CD14-positive monocyte (primary cell): Measurements from ENCODE around the gene PLS3. TPM values are rescaled to one million over a fixed set of nuclear protein-coding genes. Genes with fewer than 3 reads are reported as not detected.

ENCODE experiments used
- DNase-seq, 3 donors: peaks; one replicate each; pipeline ENCODE4 v3.0.0-alpha.2; 2011 to 2022
- H2AFZ ChIP-seq: 2 replicates; pipeline ENCODE4 v1.6.0; 2012; ENCODE audit warnings: mild to moderate bottlenecking, low read depth, low read length, inconsistent platforms; ENCODE audit not compliant: insufficient read depth, poor library complexity, severe bottlenecking
- H3K27ac ChIP-seq, 2 donors: 1 replicate in 1 of 2; 2 replicates in 1 of 2; pipeline ENCODE4 v1.5.1; 2012 to 2013; ENCODE audit warnings: low read length in 2 of 2, control low read depth in 1 of 2, inconsistent platforms in 1 of 2, low read depth in 1 of 2, mild to moderate bottlenecking in 1 of 2
- H3K27me3 ChIP-seq, 2 donors: one replicate each; pipeline versions ENCODE4 v1.6.0 to v1.6.1; 2011 to 2013; ENCODE audit warnings: low read length in 2 of 2; ENCODE audit not compliant: control insufficient read depth in 2 of 2, insufficient read depth in 2 of 2
- H3K36me3 ChIP-seq, 2 donors: replicated peaks in 1 of 2; 1 replicate in 1 of 2; 2 replicates in 1 of 2; pipeline versions ENCODE4 v1.5.1 to v1.6.1; 2012 to 2013; ENCODE audit warnings: low read length in 2 of 2, control low read depth in 1 of 2, inconsistent platforms in 1 of 2, mild to moderate bottlenecking in 1 of 2; ENCODE audit not compliant: insufficient read depth in 2 of 2, control insufficient read depth in 1 of 2
- H3K4me1 ChIP-seq, 2 donors: 1 replicate in 1 of 2; 2 replicates in 1 of 2; pipeline versions ENCODE4 v1.5.1 to v1.6.1; 2012 to 2013; ENCODE audit warnings: low read length in 2 of 2, control low read depth in 1 of 2, inconsistent platforms in 1 of 2, mild to moderate bottlenecking in 1 of 2, moderate library complexity in 1 of 2; ENCODE audit not compliant: insufficient read depth in 2 of 2, control insufficient read depth in 1 of 2
- H3K4me2 ChIP-seq: replicated peaks from 2 replicates; pipeline ENCODE3; 2012; ENCODE audit warnings: low read length, moderate library complexity, mild to moderate bottlenecking; ENCODE audit not compliant: poor library complexity, severe bottlenecking; ENCODE audit errors: extremely low read depth
- H3K4me3 ChIP-seq, 3 experiments: fragments of 200-600 bp in 1 of 3; sonication (generic) in 1 of 3; replicated peaks in 1 of 3; 1 replicate in 2 of 3; 2 replicates in 1 of 3; pipeline ENCODE4 v1.5.1; 2011 to 2013; ENCODE audit warnings: low read length in 3 of 3, mild to moderate bottlenecking in 3 of 3, control low read depth in 2 of 3, low read depth in 2 of 3, inconsistent platforms in 1 of 3, moderate library complexity in 1 of 3
- H3K79me2 ChIP-seq: 2 replicates; pipeline ENCODE4 v1.6.0; 2012; ENCODE audit warnings: mild to moderate bottlenecking, control low read depth, inconsistent platforms, low read length, moderate library complexity; ENCODE audit not compliant: insufficient read depth
- H3K9ac ChIP-seq: 2 replicates; pipeline ENCODE4 v1.6.0; 2017; ENCODE audit warnings: low read length, mild to moderate bottlenecking; ENCODE audit not compliant: insufficient read depth, poor library complexity, severe bottlenecking
- H3K9me3 ChIP-seq, 2 donors: replicated peaks in 1 of 2; 1 replicate in 1 of 2; 2 replicates in 1 of 2; pipeline versions ENCODE4 v1.5.1 to v1.6.1; 2012 to 2013; ENCODE audit warnings: low read length in 2 of 2, control low read depth in 1 of 2; ENCODE audit not compliant: control insufficient read depth in 1 of 2, insufficient read depth in 1 of 2
- H4K20me1 ChIP-seq: 2 replicates; pipeline ENCODE4 v1.6.0; 2012; ENCODE audit warnings: mild to moderate bottlenecking, low read length, control low read depth, moderate library complexity; ENCODE audit not compliant: insufficient read depth
- H3K27ac Mint-ChIP-seq, 7 donors: one replicate each; pipeline ENCODE4 v1.8.0; 2020; ENCODE audit warnings: mild to moderate bottlenecking in 7 of 7, mixed read lengths in 7 of 7, moderate library complexity in 6 of 7, inconsistent platforms in 2 of 7
- H3K27me3 Mint-ChIP-seq, 3 donors: one replicate each; pipeline ENCODE4 v1.8.0; 2021 to 2022; ENCODE audit warnings: low read depth in 3 of 3, mild to moderate bottlenecking in 3 of 3, mixed read lengths in 3 of 3, moderate library complexity in 3 of 3, inconsistent platforms in 1 of 3
- H3K36me3 Mint-ChIP-seq, 2 donors: one replicate each; pipeline ENCODE4 v1.8.0; 2020; ENCODE audit warnings: mixed read lengths in 2 of 2, inconsistent platforms in 1 of 2, mild to moderate bottlenecking in 1 of 2
- H3K4me1 Mint-ChIP-seq: one replicate; pipeline ENCODE4 v1.8.0; 2020; ENCODE audit warnings: mild to moderate bottlenecking, mixed read lengths
- H3K4me3 Mint-ChIP-seq, 2 donors: one replicate each; pipeline ENCODE4 v1.8.0; 2020; ENCODE audit warnings: mild to moderate bottlenecking in 2 of 2, mixed read lengths in 2 of 2, moderate library complexity in 1 of 2
- H3K9me3 Mint-ChIP-seq, 7 donors: one replicate each; pipeline ENCODE4 v1.8.0; 2020 to 2022; ENCODE audit warnings: mixed read lengths in 7 of 7, mild to moderate bottlenecking in 6 of 7, moderate library complexity in 6 of 7, inconsistent platforms in 2 of 7
- CTCF ChIP-seq: fragments of 200-600 bp; IDR thresholded peaks from one replicate; pipeline ENCODE4 v1.8.0; 2022; ENCODE audit warnings: antibody characterized with exemption, mild to moderate bottlenecking
- WGBS: methylation state at CpG from one replicate; pipeline ENCODE4 v1.1.5; 2013; ENCODE audit warnings: missing lambda C conversion rate; ENCODE audit not compliant: insufficient coverage; 5-methylcytosine and 5-hydroxymethylcytosine counted together
- intact Hi-C, 2 donors: fragments of 100-400 bp; cut with micrococcal nuclease; formaldehyde crosslinking; loops; one replicate each; pipeline versions ENCODE4 v1.15.0 to v1.15.1; 2023
- polyA plus RNA-seq, 3 donors: library from polyadenylated mRNA; depleted of rRNA in 1 of 3; unstranded in 2 of 3; stranded (reverse) in 1 of 3; fragments of 300-500 nt in 2 of 3; fragments of >200 nt in 1 of 3; fragmentation: Illumina TruSeq in 2 of 3; gene quantifications; 1 replicate in 2 of 3; 2 replicates in 1 of 3; pipeline ENCODE4 v1.2.3, GENCODE V29; 2012 to 2021

Gene PLS3
- polyA plus RNA-seq, 3 donors = 0.16 TPM; not detected in 2

DNA sequence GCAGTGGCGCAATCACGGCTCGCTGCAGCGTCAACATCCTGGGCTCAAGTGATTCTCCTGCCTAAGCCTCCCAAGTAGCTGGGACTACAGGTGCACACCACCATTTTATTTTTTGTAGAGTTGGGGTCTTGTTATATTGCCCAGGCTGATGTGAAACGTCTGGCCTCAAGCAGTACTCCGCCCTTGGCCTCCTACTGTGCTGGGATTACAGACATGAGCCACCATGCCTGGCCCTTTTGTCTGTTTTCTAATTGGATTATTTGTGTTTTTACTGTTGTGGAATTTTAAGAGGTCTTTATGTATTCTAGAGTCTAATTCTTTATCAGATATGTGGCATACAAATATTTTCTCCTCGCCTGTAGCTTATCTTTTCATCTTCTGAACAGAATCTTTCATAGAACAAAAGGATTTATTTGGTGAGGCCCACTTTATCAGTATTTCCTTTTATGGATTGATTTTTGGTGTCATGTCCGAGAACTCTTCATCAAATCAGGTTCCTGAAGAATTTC lies 18.9 kb downstream of the PLS3 start:
- peaks cover 0 to 8% of the 10 kb centered on the region in 2 donors for H3K27me3 ChIP-seq
- H3K36me3 ChIP-seq = no peaks in the 10 kb centered on the region
- H2AFZ ChIP-seq = no peak overlapping the region
- no peaks in the 10 kb centered on the region for H3K4me1 ChIP-seq
- H4K20me1 ChIP-seq = no peaks in the 10 kb centered on the region
- intact Hi-C loops = no loop called here
- no peak overlapping the region for H3K4me3 Mint-ChIP-seq
- no peaks in the 10 kb centered on the region for H3K79me2 ChIP-seq
- H3K9me3 Mint-ChIP-seq = peaks cover 0 to 2% (median 0%) of the 10 kb centered on the region in 7 donors
- no peak overlapping the region for H3K27ac Mint-ChIP-seq
- TF ChIP-seq CTCF = no peak
- H3K4me1 Mint-ChIP-seq = peaks cover 3% of the 10 kb centered on the region
- no peak overlapping the region for H3K4me3 ChIP-seq
- DNase-seq = no peak
- H3K36me3 Mint-ChIP-seq = no peaks in the 10 kb centered on the region
- no peak overlapping the region for H3K27ac ChIP-seq
- WGBS = no CpG with 5 or more reads among the region's 8 CpGs
- no peak overlapping the region for H3K4me2 ChIP-seq
- no peaks in the 10 kb centered on the region for H3K9me3 ChIP-seq
- H3K27me3 Mint-ChIP-seq = peaks cover 0 to 16% (median 2%) of the 10 kb centered on the region in 3 donors
- no peak overlapping the region for H3K9ac ChIP-seq

DNA sequence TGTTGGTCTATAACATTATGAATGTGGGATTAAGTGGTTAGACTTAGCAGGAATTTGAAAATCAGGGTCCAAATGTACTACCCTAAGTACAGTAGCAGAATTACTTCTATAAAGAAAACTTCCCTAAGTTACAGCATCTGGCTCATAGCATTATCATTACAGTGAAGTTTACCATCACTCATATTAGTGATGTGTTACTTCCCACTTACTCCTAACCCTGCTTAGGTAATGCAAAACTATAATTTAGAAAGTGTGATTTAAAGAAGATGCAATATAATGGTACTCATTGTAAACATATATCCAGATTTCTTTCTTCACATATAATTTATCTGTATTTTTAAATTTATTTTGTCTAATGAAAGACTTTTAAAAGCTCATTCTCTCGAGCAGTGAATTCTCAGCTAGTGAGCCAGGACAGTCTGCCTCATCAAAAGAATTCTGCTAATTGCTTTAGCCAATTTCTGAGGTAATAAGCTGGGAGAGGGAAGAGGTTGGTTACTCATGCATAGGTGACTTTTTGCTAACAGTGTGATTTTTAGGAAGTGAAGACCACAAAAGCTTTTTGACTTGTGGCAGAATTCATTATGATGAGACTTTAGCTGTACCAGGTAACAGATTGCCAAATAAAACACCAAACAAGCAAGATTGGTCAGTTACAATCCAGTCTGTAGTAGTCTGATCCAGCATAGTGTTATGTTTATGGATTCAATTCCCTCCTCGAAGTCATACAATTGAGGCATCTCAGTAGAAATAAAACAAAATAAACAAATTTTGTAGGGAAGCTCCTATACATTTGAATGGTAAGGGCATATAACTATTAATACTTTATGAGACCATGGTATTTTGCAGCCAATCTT lies 21.0 kb downstream of the PLS3 start:
- no peak overlapping the region for H3K9ac ChIP-seq
- intact Hi-C loops = no loop called here
- H3K27me3 ChIP-seq = peaks cover 0 to 8% of the 10 kb centered on the region in 2 donors
- no peak overlapping the region for H3K27ac ChIP-seq
- Mint-ChIP-seq H3K4me3 (no peak overlapping the region), H3K27me3 (peaks cover 0 to 20% (median 2%) of the 10 kb centered on the region in 3 donors), H3K36me3 (no peaks in the 10 kb centered on the region), H3K27ac (no peak overlapping the region), H3K4me1 (peaks cover 3% of the 10 kb centered on the region), H3K9me3 (peaks cover 0 to 2% (median 0%) of the 10 kb centered on the region in 7 donors)
- no peaks in the 10 kb centered on the region for H3K79me2 ChIP-seq
- no peaks in the 10 kb centered on the region for H3K4me1 ChIP-seq
- no peaks in the 10 kb centered on the region for H3K9me3 ChIP-seq
- H3K36me3 ChIP-seq = no peaks in the 10 kb centered on the region
- H4K20me1 ChIP-seq = no peaks in the 10 kb centered on the region
- H3K4me3 ChIP-seq = no peak overlapping the region
- H2AFZ ChIP-seq = no peak overlapping the region
- no peak overlapping the region for H3K4me2 ChIP-seq
- WGBS = no CpG with 5 or more reads among the region's 2 CpGs
- no peak for DNase-seq
- no peak for TF ChIP-seq CTCF
